ENCODE measurements around the gene BEAN1. TPM values are rescaled to one million over a fixed set of nuclear protein-coding genes. Genes with fewer than 3 reads are reported as not detected.

The BEAN1 gene
- total RNA-seq, 1 experiment from 2014 or later = 0.24 TPM

DNA sequence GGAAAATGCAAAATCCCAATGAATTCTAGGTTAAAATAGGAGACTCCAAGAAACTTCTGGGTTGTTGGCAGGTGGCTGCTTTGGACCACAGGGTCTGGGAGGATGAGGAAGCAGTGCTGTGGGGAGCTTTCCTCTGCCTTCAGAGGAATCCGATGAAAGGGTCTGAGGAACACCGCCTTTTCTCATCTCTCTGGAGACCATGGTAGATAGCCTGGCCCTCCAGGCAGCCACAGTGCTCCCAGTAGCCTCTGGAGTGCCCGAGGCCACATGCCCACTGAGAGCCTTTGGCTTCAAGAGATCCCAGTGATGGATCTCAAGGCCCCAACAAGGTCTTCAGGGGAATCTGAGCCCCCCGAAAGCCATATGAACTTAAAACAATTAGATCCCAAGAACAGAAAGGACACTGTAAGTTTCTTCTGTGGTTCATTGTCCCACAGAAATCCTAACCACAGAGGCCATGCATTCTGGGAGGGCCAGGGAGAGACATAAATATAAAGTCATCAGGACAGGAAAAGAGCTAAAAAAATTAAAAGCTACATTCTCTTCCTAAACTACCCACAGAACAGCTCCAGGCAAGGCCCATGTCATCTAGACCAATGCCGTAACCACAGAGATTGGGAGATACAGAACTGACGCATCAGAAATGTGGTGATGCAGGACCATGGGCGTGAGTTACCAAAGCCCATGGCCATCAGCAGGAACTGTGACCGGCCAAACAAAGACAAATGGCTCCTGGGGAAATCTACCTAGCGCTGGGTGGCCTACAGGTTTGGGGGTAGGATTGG is 98.5 kb downstream of the BEAN1 start:
- Histone ChIP-seq H3K9ac (ENCODE audit: extremely low read depth, insufficient read length, low read length) (no peak overlapping the region), H3K9me3 (ENCODE audit: control insufficient read depth, low read depth, low read length) (no peaks in the 10 kb centered on the region), H3K56ac (ENCODE audit: insufficient read length, low read depth, low read length) (no peak overlapping the region), H3K79me2 (ENCODE audit: insufficient read depth, low read length) (no peaks in the 10 kb centered on the region), H3K27ac (ENCODE audit: insufficient read length, low read depth, low read length) (no peak overlapping the region), H2AFZ (ENCODE audit: low read length) (no peak overlapping the region), H4K5ac (ENCODE audit: insufficient read length, low read depth, low read length) (no peak overlapping the region), H2BK120ac (ENCODE audit: low read depth, low read length, poor library complexity, severe bottlenecking) (no peak overlapping the region), H3K23ac (ENCODE audit: insufficient read length, low read depth, low read length) (no peak overlapping the region), H2BK15ac (ENCODE audit: low read depth, low read length) (no peak overlapping the region), H4K8ac (replicated peaks; ENCODE audit: insufficient read length, low read depth, low read length) (no peak overlapping the region), H2BK5ac (ENCODE audit: insufficient read length, low read length) (no peak overlapping the region), H3K4ac (ENCODE audit: low read depth, low read length) (no peak overlapping the region), H2BK20ac (ENCODE audit: low read depth, low read length, poor library complexity, severe bottlenecking) (no peak overlapping the region), H4K91ac (ENCODE audit: insufficient read length, low read depth, low read length) (no peak overlapping the region), H3K79me1 (ENCODE audit: insufficient read depth, low read depth, low read length, poor library complexity, severe bottlenecking) (no peaks in the 10 kb centered on the region), H3K18ac (ENCODE audit: insufficient read length, low read depth, low read length) (no peak overlapping the region), H3K27me3 (ENCODE audit: insufficient read depth, low read length) (no peaks in the 10 kb centered on the region), H2BK12ac (ENCODE audit: insufficient read length, low read depth, low read length) (no peak overlapping the region), H3K4me2 (ENCODE audit: insufficient read depth, insufficient read length, low read length) (no peak overlapping the region), H3K23me2 (ENCODE audit: insufficient read length, low read depth, low read length, poor library complexity, severe bottlenecking) (no peaks in the 10 kb centered on the region), H3K4me1 (ENCODE audit: insufficient read depth, low read length) (no peaks in the 10 kb centered on the region), H3K14ac (ENCODE audit: insufficient read depth, low read length) (no peak overlapping the region), H2AK5ac (ENCODE audit: insufficient read length, low read length) (no peak overlapping the region), H4K20me1 (ENCODE audit: control insufficient read depth, insufficient read depth, insufficient read length) (no peaks in the 10 kb centered on the region), H3T11ph (ENCODE audit: low read length) (no peak overlapping the region)
- no CpG with 5 or more reads among the region's 9 CpGs for WGBS (ENCODE audit: extremely low coverage, insufficient read length, low lambda C conversion rate)
- no peaks in the 10 kb centered on the region for H3K4me1 Mint-ChIP-seq
- H3K4me3 Mint-ChIP-seq = no peak overlapping the region
- peaks cover 2% of the 10 kb centered on the region; the same call in 1 of the 2 replicates for H3K27me3 Mint-ChIP-seq (ENCODE audit: low read depth)
- TF ChIP-seq, protein P1, sequence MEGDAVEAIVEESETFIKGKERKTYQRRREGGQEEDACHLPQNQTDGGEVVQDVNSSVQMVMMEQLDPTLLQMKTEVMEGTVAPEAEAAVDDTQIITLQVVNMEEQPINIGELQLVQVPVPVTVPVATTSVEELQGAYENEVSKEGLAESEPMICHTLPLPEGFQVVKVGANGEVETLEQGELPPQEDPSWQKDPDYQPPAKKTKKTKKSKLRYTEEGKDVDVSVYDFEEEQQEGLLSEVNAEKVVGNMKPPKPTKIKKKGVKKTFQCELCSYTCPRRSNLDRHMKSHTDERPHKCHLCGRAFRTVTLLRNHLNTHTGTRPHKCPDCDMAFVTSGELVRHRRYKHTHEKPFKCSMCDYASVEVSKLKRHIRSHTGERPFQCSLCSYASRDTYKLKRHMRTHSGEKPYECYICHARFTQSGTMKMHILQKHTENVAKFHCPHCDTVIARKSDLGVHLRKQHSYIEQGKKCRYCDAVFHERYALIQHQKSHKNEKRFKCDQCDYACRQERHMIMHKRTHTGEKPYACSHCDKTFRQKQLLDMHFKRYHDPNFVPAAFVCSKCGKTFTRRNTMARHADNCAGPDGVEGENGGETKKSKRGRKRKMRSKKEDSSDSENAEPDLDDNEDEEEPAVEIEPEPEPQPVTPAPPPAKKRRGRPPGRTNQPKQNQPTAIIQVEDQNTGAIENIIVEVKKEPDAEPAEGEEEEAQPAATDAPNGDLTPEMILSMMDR (conservative IDR thresholded peaks at IDR 0.05) = no peak
- H3K36me3 Mint-ChIP-seq (ENCODE audit: insufficient read depth in 1 of 3, low read depth in 3 of 3) = peaks cover 0 to 6% (median 0%) of the 10 kb centered on the region in 3 experiments; a peak in 4 of 7 replicates
- H3K27ac Mint-ChIP-seq = no peak overlapping the region
- DNase-seq = no peak
- H3K9me3 Mint-ChIP-seq = no peaks in the 10 kb centered on the region
